ENCODE measurements around the gene DEAF1. TPM values are rescaled to one million over a fixed set of nuclear protein-coding genes. Genes with fewer than 3 reads are reported as not detected.

Gene DEAF1
- total RNA-seq, 6 donors from 2014 or later: 23.9 to 87.3 (median 35.6) TPM

- DNase-seq (no peak), ATAC-seq (ENCODE audit: low FRiP score in 2 of 2) (no peak)
- H3K4me3 ChIP-seq: no peak overlapping the region
- H3K4me1 ChIP-seq: peaks cover 0 to under 1% (median 0%) of the 10 kb centered on the region in 4 donors
- no peak overlapping the region for H3K27ac ChIP-seq
- H3K27me3 ChIP-seq: no peaks in the 10 kb centered on the region
- H3K36me3 ChIP-seq: peaks cover 7 to 70% (median 43%) of the 10 kb centered on the region in 4 donors
- no peaks in the 10 kb centered on the region for H3K9me3 ChIP-seq
- WGBS, 2 donors: 94 to 96% methylated on average over 13 of the region's 13 CpGs
- TF ChIP-seq EP300 (IDR thresholded peaks at IDR 0.05) (no peak), CTCF (IDR thresholded peaks at IDR 0.05) (no peak), POLR2AphosphoS5 (IDR thresholded peaks at IDR 0.05) (no peak), POLR2A (IDR thresholded peaks at IDR 0.05) (no peak)
These were observed 7.3 kb downstream of the DEAF1 start for GRCh38 chr11:687751-688150.

GRCh38 chr11:686451-687243, 8.4 kb downstream of the DEAF1 start:
- DNase-seq: peak in 1 of 2 donors; percentile 58
- no peak overlapping the region for H3K4me3 ChIP-seq
- H3K9me3 ChIP-seq: no peaks in the 10 kb centered on the region
- 94 to 96% methylated on average over 27 to 30 of the region's 30 CpGs for WGBS, 2 donors
- no peak overlapping the region for H3K27ac ChIP-seq
- H3K27me3 ChIP-seq: no peaks in the 10 kb centered on the region
- peaks cover 7 to 80% (median 47%) of the 10 kb centered on the region in 4 donors for H3K36me3 ChIP-seq
- no peak for ATAC-seq (ENCODE audit: low FRiP score in 2 of 2)
- H3K4me1 ChIP-seq: no peaks in the 10 kb centered on the region
- TF ChIP-seq POLR2AphosphoS5 (IDR thresholded peaks at IDR 0.05): no peak
- TF ChIP-seq POLR2A (IDR thresholded peaks at IDR 0.05): no peak
- TF ChIP-seq CTCF (IDR thresholded peaks at IDR 0.05): no peak
- no peak for TF ChIP-seq EP300 (IDR thresholded peaks at IDR 0.05)

- Histone ChIP-seq H3K27me3 (no peaks in the 10 kb centered on the region), H3K36me3 (peaks cover 9 to 73% (median 35%) of the 10 kb centered on the region in 4 donors), H3K4me1 (no peaks in the 10 kb centered on the region), H3K4me3 (no peak overlapping the region), H3K27ac (no peak overlapping the region), H3K9me3 (no peaks in the 10 kb centered on the region)
- WGBS, 2 donors: 92 to 93% methylated on average over 13 of the region's 13 CpGs
- ATAC-seq (ENCODE audit: low FRiP score in 2 of 2): peak in 1 of 2 donors; percentile 36
- no peak for DNase-seq
- TF ChIP-seq CTCF (IDR thresholded peaks at IDR 0.05) (no peak), POLR2AphosphoS5 (IDR thresholded peaks at IDR 0.05) (no peak), POLR2A (IDR thresholded peaks at IDR 0.05) (no peak), EP300 (IDR thresholded peaks at IDR 0.05) (no peak)
These were observed 14.1 kb downstream of the DEAF1 start for GRCh38 chr11:680970-681369.

- ATAC-seq (ENCODE audit: low FRiP score in 2 of 2): peak in 1 of 2 donors; percentile 28
- H3K4me1 ChIP-seq: no peaks in the 10 kb centered on the region
- 89 to 90% methylated on average over 7 to 18 of the region's 19 CpGs for WGBS, 2 donors
- no peaks in the 10 kb centered on the region for H3K9me3 ChIP-seq
- TF ChIP-seq CTCF (IDR thresholded peaks at IDR 0.05) (no peak), POLR2A (IDR thresholded peaks at IDR 0.05) (no peak), EP300 (IDR thresholded peaks at IDR 0.05) (no peak), POLR2AphosphoS5 (IDR thresholded peaks at IDR 0.05) (no peak)
- no peak overlapping the region for H3K27ac ChIP-seq
- H3K4me3 ChIP-seq: no peak overlapping the region
- no peaks in the 10 kb centered on the region for H3K27me3 ChIP-seq
- DNase-seq: no peak
- peaks cover 9 to 69% (median 33%) of the 10 kb centered on the region in 4 donors for H3K36me3 ChIP-seq
These were observed 14.5 kb downstream of the DEAF1 start for GRCh38 chr11:680476-680875.
